Measurements from ENCODE around the gene CALHM3.

Gene CALHM3

GRCh38 chr10:103444478-103444877, 34.6 kb downstream of the CALHM3 start:
- no peak for DNase-seq (ENCODE audit: low read depth, low spot score)
- Histone ChIP-seq H3K9me3 (ENCODE audit: low read depth, low read length) (no peaks in the 10 kb centered on the region), H3K9ac (ENCODE audit: insufficient read length) (no peak overlapping the region), H3K27ac (no peak overlapping the region), H3K36me3 (ENCODE audit: insufficient read depth, low read length) (peaks cover 15% of the 10 kb centered on the region; the same call in 1 of the 2 replicates), H3K4me3 (no peak overlapping the region)
- TF ChIP-seq FOXP2 (optimal IDR thresholded peaks at IDR 0.05; ENCODE audit: control extremely low read depth, extremely low read length, insufficient read depth) (no peak), EZH2 (IDR thresholded peaks at IDR 0.05) (no peak), POLR2AphosphoS5 (IDR thresholded peaks at IDR 0.05; ENCODE audit: borderline replicate concordance, low read depth, low read length) (no peak)

DNA sequence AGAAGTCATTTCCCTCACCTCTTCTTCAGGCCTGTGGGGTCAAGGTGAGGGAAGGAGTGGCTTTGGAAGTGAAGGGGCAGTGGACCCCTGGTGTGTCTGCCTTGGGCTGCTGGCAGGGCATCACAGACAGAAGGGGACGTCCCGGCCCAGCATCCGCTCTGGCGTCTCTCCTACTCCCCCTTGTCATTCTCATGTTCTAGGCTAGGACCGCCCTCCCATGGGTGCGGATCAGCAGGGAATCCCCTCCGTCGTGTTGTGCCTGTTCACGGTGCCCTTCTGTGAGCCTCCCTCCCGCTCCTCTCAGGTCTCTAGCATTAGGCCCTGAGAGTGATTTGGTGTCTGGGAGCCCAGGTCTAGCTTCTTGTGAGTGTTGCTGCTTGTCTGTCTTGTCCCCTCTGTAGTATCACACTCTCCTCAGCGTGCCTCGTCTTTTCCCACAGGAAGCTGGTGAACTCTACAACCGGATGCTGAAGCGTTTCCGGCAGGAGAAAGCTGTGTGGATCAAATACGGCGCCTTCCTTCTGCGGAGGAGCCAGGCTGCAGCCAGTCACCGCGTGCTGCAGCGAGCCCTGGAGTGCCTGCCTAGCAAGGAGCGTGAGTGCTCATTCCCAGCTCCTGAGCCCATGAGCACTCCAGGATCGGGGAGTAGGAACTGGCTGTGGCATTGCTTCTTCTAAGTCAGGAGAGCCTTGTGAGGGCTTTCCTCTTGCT, 35.4 kb downstream of the CALHM3 start:
- Histone ChIP-seq H3K9ac (ENCODE audit: insufficient read length) (no peak overlapping the region), H3K9me3 (ENCODE audit: low read depth, low read length) (no peaks in the 10 kb centered on the region), H3K4me3 (no peak overlapping the region), H3K27ac (no peak overlapping the region), H3K36me3 (ENCODE audit: insufficient read depth, low read length) (peaks cover 15% of the 10 kb centered on the region; the same call in 1 of the 2 replicates)
- TF ChIP-seq EZH2 (IDR thresholded peaks at IDR 0.05) = no peak
- no peak for TF ChIP-seq FOXP2 (optimal IDR thresholded peaks at IDR 0.05; ENCODE audit: control extremely low read depth, extremely low read length, insufficient read depth)
- no peak for TF ChIP-seq POLR2AphosphoS5 (IDR thresholded peaks at IDR 0.05; ENCODE audit: borderline replicate concordance, low read depth, low read length)
- no peak for DNase-seq (ENCODE audit: low read depth, low spot score)

DNA sequence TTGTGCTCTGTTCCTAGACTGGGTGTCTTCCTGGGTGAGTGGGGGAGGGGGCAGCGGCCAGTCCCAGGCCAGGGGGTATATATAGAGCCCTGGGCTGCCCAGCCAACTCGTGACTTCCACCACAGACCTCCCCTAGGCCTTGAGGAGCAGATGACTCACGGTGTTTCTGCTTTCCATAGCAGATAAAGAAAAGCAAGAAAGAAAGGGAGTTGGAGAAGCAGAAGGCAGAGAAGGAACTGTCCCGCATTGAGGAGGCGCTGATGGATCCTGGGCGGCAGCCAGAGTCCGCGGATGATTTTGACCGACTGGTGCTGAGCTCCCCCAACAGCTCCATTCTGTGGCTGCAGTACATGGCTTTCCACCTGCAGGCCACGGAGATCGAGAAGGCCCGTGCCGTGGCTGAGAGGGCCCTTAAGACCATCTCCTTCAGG, 37.0 kb downstream of the CALHM3 start:
- Histone ChIP-seq H3K36me3 (ENCODE audit: insufficient read depth, low read length) (peaks cover 15% of the 10 kb centered on the region; the same call in 1 of the 2 replicates), H3K9ac (ENCODE audit: insufficient read length) (no peak overlapping the region), H3K9me3 (ENCODE audit: low read depth, low read length) (no peaks in the 10 kb centered on the region), H3K4me3 (no peak overlapping the region), H3K27ac (no peak overlapping the region)
- DNase-seq (ENCODE audit: low read depth, low spot score) = no peak
- TF ChIP-seq EZH2 (IDR thresholded peaks at IDR 0.05) = no peak
- no peak for TF ChIP-seq FOXP2 (optimal IDR thresholded peaks at IDR 0.05; ENCODE audit: control extremely low read depth, extremely low read length, insufficient read depth)
- no peak for TF ChIP-seq POLR2AphosphoS5 (IDR thresholded peaks at IDR 0.05; ENCODE audit: borderline replicate concordance, low read depth, low read length)

DNA sequence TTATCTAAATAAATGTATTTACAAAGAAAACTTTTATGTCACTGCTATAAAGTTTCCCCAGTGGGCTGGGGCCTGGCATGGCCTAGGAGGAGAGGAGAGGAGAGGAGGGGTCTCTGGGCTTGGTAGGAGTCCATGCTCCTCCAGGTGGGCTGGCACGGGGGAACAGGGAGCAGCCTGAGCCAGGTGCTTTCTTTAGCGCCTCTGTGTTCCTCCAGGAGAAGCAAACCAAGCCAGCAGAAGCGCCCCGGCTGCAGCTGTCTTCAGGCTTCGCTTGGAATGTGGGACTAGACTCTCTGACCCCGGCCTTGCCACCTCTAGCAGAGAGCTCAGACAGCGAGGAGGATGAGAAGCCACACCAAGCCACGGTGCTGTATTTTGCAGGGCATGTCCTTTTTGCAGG, 37.4 kb downstream of the CALHM3 start:
- DNase-seq (ENCODE audit: low read depth, low spot score) = no peak
- no peaks in the 10 kb centered on the region for H3K9me3 ChIP-seq (ENCODE audit: low read depth, low read length)
- H3K36me3 ChIP-seq (ENCODE audit: insufficient read depth, low read length) = peaks cover 16% of the 10 kb centered on the region; the same call in 1 of the 2 replicates
- no peak overlapping the region for H3K27ac ChIP-seq
- TF ChIP-seq FOXP2 (optimal IDR thresholded peaks at IDR 0.05; ENCODE audit: control extremely low read depth, extremely low read length, insufficient read depth) (no peak), EZH2 (IDR thresholded peaks at IDR 0.05) (no peak), POLR2AphosphoS5 (IDR thresholded peaks at IDR 0.05; ENCODE audit: borderline replicate concordance, low read depth, low read length) (no peak)
- no peak overlapping the region for H3K4me3 ChIP-seq
- H3K9ac ChIP-seq (ENCODE audit: insufficient read length) = no peak overlapping the region

DNA sequence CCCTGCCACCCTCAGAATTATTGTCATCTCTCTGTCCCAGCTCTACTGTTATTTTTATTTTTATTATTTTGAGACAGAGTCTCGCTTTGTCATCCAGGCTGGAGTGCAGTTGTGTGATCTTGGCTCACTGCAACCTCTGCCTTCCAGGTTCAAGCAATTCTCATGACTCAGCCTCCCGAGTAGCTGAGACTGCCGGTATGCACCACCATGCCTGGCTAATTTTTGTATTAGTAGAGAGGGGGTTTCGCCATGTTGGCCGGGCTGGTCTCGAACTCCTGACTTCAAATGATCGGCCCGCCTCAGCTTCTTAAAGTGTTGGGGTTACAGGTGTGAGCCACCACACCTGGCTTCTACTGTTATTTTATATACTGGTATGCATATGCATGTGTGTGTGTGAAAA, 37.8 kb downstream of the CALHM3 start:
- peaks cover 19% of the 10 kb centered on the region; the same call in 1 of the 2 replicates for H3K36me3 ChIP-seq (ENCODE audit: insufficient read depth, low read length)
- no peak overlapping the region for H3K4me3 ChIP-seq
- no peak overlapping the region for H3K27ac ChIP-seq
- H3K9me3 ChIP-seq (ENCODE audit: low read depth, low read length) = no peaks in the 10 kb centered on the region
- no peak overlapping the region for H3K9ac ChIP-seq (ENCODE audit: insufficient read length)
- TF ChIP-seq EZH2 (IDR thresholded peaks at IDR 0.05) = no peak
- no peak for TF ChIP-seq POLR2AphosphoS5 (IDR thresholded peaks at IDR 0.05; ENCODE audit: borderline replicate concordance, low read depth, low read length)
- TF ChIP-seq FOXP2 (optimal IDR thresholded peaks at IDR 0.05; ENCODE audit: control extremely low read depth, extremely low read length, insufficient read depth) = no peak
- DNase-seq (ENCODE audit: low read depth, low spot score) = no peak

- no peak overlapping the region for H3K27ac ChIP-seq
- H3K36me3 ChIP-seq (ENCODE audit: insufficient read depth, low read length) = peaks cover 12% of the 10 kb centered on the region; the same call in 1 of the 2 replicates
- no peak overlapping the region for H3K4me3 ChIP-seq
- no peak overlapping the region for H3K9ac ChIP-seq (ENCODE audit: insufficient read length)
- TF ChIP-seq EZH2 (IDR thresholded peaks at IDR 0.05) = no peak
- no peak for TF ChIP-seq POLR2AphosphoS5 (IDR thresholded peaks at IDR 0.05; ENCODE audit: borderline replicate concordance, low read depth, low read length)
- TF ChIP-seq FOXP2 (optimal IDR thresholded peaks at IDR 0.05; ENCODE audit: control extremely low read depth, extremely low read length, insufficient read depth) = no peak
- no peak for DNase-seq (ENCODE audit: low read depth, low spot score)
- no peaks in the 10 kb centered on the region for H3K9me3 ChIP-seq (ENCODE audit: low read depth, low read length)
Observed at GRCh38 chr10:103440416-103440815, 38.6 kb downstream of the CALHM3 start.

GRCh38 chr10:103439776-103440175, 39.3 kb downstream of the CALHM3 start:
- no peaks in the 10 kb centered on the region for H3K9me3 ChIP-seq (ENCODE audit: low read depth, low read length)
- no peak for TF ChIP-seq POLR2AphosphoS5 (IDR thresholded peaks at IDR 0.05; ENCODE audit: borderline replicate concordance, low read depth, low read length)
- TF ChIP-seq FOXP2 (optimal IDR thresholded peaks at IDR 0.05; ENCODE audit: control extremely low read depth, extremely low read length, insufficient read depth) = no peak
- TF ChIP-seq EZH2 (IDR thresholded peaks at IDR 0.05) = no peak
- no peak overlapping the region for H3K4me3 ChIP-seq
- H3K36me3 ChIP-seq (ENCODE audit: insufficient read depth, low read length) = peaks cover 7% of the 10 kb centered on the region; the same call in 1 of the 2 replicates
- H3K9ac ChIP-seq (ENCODE audit: insufficient read length) = no peak overlapping the region
- no peak for DNase-seq (ENCODE audit: low read depth, low spot score)
- no peak overlapping the region for H3K27ac ChIP-seq

DNA sequence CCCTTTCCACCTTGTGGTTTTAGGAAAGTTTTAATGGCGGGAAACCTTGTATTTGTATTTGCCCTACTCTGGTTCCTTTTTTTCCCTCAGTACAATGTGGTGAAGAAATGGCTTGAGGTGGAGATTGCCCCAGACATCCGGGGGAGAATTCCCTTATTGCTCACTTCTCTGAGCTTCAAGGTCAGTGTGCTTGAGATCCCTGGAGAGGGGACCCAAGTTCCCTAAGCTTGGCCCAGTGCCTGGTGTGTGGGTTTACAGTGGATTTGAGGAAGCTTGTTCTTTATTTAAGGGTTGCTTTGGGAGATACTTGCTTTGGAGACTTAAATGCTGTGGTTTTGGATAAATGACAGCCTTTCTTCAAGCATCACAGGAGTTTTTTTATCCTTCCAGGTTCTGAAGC, 45.2 kb downstream of the CALHM3 start:
- no peak for DNase-seq (ENCODE audit: low read depth, low spot score)
- TF ChIP-seq POLR2AphosphoS5 (IDR thresholded peaks at IDR 0.05; ENCODE audit: borderline replicate concordance, low read depth, low read length) (no peak), FOXP2 (optimal IDR thresholded peaks at IDR 0.05; ENCODE audit: control extremely low read depth, extremely low read length, insufficient read depth) (no peak), EZH2 (IDR thresholded peaks at IDR 0.05) (no peak)
- Histone ChIP-seq H3K9ac (ENCODE audit: insufficient read length) (no peak overlapping the region), H3K27ac (no peak overlapping the region), H3K36me3 (ENCODE audit: insufficient read depth, low read length) (peaks cover 30% of the 10 kb centered on the region), H3K4me3 (no peak overlapping the region), H3K9me3 (ENCODE audit: low read depth, low read length) (no peaks in the 10 kb centered on the region)
